Activated gamma-delta T cell treated with Interleukin-2 at 50 U/mL for 16 hours (primary cell): ENCODE data around the gene GAS6.

Experiments used
- DNase-seq: peaks from one replicate; pipeline ENCODE4 v3.0.0-alpha.2; 2020

The GAS6 gene

DNA sequence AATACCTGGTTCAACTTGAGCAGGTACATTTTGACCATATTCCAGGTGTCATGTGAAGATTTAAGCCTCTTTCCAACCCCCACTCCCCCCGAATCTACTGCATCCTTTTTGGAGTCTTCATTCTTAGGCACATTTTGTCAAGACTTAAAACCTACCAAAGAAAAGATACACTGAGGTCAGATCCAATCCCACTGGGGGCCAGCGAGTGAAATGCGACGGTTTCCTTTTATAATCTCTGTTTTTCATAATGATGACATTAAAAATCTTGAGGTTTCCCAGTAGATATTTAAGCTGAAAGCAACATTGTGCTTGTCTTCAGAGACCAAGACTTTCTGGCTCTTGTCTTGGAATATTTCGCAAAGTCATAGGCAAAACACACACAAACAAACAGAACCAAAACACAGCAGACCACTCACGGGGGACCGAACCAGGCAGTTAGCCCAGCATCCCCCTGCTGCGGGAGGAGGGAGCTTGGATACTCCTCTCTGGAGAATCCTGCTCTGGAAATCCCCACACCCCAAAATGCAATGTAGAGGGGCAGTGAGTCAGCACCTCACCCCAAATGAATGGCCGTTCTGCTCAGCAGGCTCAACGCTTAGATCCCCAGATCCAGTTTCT lies 506 bp upstream of the GAS6 start:
- DNase-seq: no peak

DNA sequence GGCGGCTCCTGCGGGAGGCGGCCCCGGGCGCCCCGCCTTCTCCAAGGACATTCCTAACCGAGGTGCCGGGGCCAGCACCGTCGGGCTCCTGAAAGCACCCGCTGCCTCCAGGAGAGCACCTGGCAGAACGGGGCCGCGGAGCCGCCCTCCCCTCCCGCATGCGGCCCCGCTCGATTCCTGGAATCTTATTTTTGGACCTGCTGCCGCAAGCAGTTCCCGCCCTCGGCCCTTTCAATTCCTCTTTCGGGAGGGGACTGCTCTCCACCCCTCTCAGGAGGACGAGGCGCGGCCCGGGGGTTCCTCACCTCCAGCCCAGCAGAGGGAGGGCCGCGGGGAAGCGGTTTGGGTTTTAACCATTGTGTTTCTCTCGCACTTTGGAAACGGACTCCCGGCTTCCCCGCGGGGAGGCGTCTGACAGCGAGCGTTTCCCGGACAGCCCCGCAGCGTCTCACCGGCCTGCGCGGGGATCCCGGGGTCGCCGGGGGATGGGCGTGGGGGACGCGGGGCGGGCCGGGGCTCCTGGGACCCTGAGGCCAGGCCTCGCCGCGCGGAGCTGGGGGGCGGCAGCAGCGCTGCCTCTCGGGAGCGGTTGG lies 849 bp downstream of the GAS6 start:
- no peak for DNase-seq

DNA sequence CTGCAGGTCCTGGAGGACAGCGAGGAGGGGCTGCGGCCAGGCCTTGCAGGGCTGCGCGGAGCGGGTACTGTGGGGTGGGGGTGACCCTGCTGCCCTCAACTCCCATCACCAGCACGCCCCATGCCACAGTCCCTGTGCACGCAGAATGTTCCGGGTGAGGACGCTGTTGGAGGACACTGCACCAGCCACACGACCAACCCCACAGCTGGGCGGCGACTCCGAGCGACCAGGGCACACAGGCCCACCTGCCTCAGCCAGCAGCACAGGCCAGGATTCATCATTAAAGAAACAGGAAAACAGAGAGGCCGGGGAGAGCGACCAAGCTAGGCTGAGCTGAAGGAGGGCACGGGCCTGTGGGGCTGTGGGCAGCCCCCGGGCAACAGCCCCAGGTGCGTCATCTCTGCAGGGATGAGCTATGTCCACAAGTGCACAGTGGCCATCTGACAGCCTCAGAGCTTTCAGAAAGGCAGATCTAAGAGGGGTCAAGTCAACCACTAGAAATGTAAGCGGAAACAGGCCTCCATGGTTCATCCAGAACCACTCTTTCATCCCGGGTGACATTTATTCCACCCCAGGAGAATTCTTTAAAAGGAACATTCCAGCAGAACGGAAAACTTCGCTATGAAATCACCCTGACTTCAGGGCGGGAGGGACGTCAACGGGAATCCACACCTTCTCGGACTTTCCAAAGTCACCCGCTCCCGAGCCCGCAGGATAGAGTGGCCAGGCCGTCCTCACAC lies 1.5 kb downstream of the GAS6 start:
- DNase-seq: no peak

DNA sequence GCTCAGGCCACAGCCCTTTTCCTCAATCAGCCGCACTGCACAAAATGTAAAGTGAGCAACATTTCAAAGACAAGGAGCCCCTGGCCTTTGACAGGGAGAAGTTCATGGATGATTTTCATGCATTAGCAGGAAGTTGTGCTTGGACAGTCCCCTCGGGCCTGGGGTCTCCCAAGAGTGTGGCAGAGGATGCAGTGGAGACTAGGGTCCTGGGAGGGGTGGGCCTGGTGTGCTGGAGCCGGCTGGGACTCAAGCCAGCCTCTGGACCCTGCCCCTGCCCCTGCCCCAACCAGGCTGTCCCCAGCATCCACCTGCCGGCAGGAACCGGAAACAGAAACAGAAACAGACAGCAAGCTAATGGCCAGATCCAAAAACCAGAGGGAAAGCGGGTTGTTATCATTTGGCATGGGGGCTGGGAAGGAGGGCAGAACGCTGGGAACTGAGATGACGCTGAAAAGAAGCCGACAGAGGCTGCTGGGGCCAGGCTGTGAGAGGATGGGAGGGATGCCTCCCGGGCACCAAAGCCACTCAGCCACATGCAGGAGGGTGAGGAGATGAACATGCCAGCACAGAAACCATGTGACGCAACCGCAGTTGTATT lies 2.3 kb downstream of the GAS6 start:
- DNase-seq: no peak

DNA sequence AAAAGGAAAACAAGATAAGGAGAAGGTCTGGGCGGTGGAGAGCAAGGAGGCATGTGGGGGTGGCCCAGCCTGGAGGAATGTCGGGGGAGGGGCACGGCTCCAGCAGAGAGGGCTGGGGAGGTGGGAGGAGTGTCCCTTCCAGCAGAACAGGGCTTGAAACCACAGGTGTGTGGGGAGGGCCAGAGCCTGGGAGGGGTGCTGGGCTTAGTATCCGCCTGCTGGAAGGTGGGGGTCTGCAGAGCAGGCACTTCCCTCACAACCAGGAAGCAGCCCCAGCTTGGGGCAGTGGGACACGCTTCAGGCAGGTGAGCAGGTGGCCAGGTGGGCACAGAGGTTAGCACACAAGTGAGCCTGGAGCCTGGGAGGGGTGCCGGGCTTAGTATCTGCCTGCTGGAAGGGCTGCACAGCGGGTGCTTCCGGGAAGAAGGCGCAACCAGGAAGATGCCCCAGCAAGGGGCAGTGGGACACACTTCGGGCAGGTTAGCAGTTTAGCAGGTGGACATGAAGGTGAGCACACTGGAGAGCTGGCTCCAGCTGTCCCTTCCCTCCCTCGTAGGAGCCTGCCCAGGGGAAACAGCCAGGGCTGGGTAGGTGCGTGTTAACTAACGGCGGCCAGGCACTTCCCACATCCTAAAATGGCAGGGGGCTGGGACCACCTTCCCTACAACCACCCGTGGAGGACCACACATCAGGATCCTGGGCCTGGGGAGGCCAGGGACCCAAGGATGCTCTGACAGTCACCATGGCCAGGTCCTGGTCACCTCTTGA lies 3.0 kb downstream of the GAS6 start:
- no peak for DNase-seq

DNA sequence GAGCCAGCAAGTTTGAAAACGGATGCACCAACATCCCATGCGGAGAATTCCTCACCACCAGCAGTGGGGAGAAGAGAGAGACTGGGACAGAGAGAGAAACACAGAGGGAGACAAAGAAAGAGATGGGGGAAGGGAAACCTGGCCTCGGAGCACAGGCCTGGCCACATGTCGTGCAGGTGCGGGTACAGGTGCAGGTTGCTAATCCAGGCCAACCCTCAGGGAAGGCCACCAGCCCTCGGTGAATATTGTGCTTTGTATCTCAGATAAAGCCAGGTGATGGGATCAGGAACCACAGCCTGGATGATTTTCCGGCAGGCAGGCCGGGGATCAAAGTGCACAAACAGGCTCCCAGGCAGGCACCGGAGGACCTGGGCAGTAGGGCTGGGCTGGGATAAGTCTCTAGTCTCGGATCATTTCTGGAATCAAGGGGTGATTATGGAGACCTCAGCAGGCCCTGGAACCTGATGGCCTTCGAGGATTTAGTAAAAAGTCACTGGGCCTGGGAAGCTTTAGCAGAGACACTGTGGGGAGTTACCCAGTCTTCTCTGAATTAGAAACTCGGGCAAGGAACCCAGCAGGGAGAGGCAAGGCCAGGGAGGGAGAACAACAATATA lies 3.7 kb downstream of the GAS6 start:
- no peak for DNase-seq

DNA sequence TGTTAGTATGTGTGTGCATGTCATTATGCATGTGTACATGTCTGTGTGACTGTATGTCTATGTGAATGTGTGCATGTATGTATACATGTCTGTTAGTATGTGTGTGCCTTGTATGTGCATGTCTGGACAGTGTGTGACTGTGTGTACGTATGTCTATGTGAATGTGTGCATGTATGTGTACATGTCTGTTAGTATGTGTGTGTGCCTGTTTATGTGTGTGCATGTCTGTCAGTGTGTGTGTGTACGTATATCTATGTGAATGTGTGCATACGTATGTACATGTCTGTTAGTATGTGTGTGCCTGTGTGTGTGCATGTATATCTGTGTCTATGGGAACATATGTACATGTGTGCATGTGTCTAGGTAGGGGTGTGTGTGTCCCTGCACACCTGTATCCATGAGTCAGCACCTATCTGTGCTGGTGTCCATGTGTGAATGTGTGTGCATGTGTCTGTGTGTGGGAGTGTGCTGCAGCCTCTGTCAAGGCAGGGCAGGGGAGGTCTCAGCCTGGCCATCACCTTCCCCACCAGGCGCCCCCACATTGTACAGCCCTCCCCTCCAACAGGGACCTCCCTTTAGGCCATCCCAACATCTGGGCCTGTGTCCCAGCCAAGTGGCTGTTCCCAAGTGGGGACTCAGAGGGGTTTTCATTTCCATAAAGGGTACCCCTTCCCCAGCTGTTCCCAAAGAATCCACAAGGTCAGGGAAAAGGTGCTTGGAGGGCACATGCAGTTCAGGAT lies 4.4 kb downstream of the GAS6 start:
- DNase-seq: no peak

DNA sequence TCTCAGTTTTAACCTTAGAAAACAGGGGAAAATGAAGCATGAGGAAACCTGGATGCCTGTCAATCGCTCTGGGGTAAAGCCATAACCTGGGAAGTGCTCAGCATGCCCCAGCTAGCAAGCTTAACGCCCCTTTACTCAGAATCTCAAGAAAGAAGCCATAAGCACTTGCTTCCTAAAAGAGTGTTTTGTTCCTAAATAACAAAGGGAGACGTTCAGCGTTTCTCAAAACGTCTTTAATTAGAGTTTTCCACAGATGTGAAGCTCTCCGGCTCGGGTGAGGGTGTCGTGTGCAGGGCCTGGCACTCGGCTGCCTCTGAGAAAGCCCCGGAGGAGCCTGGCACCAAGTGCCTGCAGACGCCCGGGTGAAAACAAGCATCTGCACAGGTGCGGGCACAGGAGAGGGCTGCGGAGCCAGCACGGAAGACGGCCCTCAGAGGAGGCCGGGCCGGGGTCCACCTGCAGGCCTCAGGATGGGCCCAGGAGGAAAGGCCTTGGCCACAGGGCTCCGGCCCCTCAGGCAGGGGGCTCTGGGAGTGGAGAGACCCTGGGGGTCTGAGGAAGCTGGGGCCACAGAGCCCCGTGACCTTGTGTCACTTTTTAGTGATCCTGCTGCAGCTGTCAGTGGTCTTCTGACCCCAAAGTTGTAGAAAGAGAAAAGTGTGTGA lies 6.2 kb downstream of the GAS6 start:
- DNase-seq: no peak

DNA sequence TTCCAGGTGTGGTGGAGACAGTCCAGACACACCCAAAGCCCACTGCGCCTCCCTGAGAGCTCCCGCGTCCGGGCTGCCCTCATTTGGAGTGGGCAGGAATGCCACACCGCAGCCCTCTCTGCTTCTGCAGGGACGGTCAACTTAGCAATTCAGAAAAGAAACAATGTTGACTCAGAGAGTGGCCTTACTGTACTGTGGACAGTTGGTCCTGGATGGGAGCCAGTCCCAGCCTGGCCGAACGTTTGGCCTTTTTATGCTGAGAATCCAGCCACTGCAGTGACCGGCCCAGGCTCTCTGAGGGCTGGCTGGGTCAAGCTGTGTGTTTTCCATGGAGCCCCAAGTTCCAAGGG lies 7.2 kb downstream of the GAS6 start:
- no peak for DNase-seq

DNA sequence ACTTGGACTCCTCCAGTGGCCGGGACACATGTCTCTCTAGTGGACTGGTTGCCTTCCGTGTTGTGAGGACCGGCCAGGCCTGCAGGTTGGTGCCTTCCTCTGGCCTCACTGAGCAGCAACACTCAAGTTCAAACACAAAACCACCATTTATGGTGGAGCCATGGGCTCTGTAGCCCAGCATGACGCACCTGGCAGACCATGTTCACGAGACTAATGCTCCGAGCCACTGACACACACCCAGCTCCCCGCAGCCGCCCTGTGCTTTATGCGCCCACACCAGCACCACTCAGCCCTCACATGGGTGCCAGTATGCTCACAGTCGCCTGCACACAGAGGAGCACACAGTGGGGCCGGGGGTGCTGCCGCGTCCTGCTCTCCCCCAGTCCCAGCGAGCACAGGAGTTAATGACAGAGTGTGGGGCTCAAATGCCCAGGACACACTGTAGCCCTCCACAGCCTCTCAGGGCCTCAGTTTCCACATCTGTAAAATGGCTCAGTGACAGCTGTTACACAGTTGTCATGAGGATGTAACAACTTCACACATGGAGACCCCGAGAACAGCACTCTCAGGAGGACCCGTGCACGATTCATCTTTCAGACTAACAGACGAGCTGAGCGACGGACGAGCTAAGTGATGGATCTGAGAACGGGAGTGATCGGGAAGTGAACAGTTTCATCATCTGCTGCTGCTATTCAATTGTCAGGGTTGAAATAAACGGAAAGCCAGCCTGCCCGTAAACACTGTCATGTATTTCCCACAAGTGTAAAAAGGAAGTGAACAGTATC lies 7.8 kb downstream of the GAS6 start:
- DNase-seq: no peak

DNA sequence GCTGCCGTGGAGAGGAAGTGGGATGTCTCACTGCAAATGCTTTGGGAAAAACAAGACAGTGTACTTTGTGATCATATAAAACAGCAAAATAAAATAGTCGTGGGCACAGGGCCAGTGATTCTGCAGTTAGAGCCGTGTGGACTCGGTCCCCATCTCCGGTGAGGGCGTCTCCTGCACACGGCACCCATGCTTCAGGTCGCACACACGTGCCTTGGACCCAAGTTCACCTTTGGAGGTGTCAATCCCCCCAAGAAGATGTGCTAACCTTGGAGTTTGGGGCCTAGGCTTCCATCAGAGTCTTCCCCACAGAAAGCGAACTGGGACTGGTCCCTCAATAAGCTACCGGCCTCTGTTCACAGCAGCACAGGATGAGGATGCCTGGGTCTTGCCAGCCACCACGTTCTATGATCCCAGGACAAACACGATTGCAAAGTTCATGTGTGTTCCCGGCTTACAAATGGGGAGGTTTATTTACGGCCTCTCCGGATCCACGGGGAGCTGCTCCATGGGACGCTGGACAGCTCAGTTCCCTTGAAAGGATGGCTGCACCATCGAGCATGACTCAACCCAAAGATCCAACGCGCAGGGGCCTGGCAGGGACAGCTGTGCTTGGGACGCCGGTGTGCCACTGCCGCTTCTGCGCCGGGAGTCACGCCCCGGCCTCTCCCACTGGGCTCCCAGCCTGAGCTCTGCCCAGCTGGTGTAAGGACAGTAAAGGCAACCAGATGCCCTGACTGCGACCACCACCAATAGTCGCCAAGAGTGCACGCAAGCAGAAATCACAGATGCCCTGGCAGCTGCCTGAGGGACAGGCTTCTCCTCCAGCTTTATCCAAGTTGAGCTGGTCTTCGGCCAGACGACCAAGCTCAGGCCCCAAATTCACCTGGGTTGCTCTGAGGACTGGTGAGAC lies 8.6 kb downstream of the GAS6 start:
- no peak for DNase-seq

DNA sequence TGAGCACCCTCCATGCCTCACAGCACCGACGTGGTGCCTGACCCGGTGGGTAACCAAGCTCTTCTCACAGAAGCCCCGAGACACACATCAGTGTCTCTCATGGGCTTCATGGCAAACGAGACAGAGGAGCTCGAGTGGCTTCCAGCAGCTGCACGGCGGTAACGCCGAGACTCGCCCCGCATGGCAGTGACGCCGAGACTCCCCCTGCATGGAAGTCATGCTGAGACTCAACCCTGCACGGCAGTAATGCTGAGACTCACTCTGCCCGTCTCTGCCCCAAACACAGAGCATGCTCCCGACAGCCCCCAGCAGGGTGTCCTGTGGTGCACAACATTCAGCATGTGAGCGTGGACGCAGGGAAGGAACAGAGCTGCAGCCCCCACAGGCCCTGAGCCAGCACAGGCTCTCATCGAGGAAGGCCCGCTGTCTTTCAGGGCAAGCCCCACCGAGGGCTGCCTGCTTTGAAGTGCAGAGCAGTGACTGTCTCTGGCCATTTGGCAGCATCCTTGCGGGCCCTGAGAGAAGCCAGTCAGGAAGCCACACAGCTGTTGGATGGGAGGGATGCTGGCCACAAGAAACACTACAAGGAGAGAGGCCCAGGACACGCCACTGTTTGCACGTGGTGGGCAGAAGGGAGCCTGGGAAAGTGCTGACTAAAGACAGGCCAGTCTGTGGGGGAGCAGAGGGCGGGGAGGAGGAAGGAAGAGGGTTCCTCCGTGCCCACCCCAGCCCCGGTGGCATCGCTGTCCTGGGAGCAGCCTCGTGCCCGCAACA lies 9.5 kb downstream of the GAS6 start:
- no peak for DNase-seq

DNA sequence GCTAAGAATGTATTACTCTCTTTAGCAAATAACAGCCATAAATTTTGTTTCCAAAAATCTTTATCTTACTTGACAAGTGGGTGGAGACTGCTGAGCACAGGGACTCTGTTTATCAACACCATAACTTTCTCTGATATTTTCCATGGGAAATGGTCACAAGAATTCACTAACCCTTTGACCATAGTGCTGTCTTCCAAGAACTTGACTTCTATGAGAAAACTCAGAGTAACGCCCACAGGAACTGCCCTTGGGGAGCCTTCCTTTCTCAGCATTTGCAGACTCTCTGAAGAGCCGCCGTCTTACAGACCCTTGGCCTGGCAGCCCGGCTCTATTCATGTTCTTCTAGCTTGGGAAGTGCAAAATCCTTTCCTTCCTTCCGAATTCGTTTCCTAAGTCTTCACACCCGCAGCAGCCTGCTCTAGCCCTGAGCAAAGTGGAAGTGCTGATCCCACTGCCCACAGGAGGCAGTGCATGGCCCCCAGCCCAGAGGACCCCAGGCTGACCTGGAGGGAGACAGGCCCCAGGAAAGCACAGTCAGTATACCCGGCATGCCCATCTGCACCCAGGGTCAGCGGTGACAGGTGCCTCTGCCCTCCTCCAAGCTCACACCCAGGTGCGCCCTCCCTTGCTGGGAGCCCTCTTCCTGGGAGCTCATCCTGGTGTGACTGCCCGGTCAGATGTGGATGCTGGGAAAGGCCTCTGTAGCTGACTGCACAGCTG lies 10.2 kb downstream of the GAS6 start:
- DNase-seq: no peak

DNA sequence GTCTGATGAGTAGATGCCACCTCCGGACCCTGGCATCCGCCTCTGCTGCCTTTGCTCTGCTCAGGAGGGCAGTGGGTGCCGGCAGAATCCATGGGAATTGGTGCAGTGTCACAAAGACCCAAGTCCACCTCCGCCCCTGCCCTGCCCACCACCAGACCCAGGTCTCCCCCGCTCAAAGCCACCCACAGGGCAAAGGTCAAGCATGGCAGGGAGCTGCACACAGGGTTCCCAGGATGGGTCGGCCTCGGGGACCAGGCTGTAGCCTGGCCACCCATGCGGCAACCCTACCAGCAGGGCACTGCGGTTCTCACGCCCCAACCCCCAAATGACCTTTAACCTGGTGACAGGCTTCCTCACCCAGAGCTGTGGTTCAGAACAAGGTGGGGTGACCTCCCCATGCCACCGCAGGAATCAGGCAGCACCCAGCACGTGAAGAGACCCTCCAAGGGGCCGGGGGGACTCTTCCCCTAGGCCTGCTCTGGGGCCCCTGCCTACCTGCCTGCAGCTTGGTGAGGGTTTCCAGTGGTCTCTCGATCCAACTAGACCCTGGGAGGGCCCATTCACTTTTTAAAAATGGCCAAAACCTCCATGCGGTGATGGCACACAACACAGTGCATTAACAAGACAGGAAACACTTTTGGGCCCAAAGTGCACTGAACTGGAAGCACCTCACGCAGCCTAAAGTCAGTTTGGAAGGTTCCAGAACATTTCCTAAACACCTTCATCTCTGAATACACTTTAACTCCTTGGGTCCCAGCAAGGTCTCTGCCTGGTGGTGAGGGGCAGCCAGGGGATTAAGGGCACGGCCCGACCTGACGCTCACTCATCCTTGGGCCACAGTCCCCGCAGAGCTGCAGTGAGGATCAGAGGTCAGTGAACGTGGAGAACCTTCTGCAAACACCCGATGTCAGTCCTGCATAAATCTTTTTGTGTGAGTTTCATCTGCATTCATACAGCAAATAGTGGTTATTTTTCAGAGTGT lies 11.0 kb downstream of the GAS6 start:
- no peak for DNase-seq

DNA sequence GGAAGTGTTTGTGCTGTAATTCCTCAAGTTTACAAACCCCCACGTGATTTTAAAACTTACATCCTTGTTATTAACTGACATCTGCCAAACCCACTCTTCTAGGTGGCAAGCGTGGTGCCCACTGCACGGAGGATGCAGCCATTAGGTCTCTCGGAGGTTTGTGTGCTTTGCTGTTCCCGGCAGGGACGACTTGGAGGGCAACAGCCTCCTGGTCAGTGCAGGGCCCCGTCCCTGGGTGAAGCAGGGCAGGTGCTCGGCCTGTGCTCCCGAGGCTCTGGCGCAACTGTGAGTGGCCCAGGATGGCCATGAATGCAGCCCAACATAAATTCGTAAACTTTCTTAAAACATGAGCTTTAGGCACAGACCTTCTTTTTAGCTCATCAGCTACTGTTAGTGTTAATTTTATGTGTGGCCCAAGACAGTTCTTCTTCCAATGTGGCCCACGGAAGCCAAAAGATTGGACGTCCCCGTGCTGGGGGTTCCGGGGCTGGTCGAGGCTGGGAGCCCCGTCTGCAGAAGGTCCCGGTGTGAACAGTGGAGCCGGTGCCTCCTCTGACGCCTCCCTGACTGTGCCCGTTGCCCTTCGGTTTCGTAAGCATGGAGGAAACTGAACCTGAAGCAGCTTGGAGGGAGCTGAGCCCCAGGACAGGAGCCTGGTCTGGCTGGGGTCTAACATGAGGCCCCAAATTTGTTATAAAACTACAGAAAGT lies 11.9 kb downstream of the GAS6 start:
- DNase-seq: no peak

DNA sequence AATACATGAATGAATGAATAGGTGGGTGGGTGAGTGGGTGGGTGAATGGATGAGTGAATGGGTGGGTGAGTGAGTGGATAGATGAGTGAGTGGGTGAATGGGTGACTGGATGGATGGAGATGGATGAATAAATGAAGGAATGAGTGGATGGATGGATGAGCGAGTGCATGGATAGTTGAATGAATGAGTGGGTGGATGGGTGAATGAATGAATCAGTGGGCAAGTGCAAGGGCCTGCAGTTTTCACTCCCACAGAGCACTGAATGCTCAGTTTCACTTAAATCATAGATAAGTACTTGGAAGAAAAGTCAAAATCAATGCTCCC lies 12.4 kb downstream of the GAS6 start:
- no peak for DNase-seq
